ENCODE data around the gene RGL2. TPM values are rescaled to one million over a fixed set of nuclear protein-coding genes. Genes with fewer than 3 reads are reported as not detected.
A peak's percentile ranks its signal among the peaks of the same experiment; 100 is the strongest.

The RGL2 gene
- total and polyA plus RNA-seq, 2 of the 13 experiments (the other 11 are each of a cell fraction or from before 2014, with no cell fraction given) = 22.9 to 47.4 TPM

DNA sequence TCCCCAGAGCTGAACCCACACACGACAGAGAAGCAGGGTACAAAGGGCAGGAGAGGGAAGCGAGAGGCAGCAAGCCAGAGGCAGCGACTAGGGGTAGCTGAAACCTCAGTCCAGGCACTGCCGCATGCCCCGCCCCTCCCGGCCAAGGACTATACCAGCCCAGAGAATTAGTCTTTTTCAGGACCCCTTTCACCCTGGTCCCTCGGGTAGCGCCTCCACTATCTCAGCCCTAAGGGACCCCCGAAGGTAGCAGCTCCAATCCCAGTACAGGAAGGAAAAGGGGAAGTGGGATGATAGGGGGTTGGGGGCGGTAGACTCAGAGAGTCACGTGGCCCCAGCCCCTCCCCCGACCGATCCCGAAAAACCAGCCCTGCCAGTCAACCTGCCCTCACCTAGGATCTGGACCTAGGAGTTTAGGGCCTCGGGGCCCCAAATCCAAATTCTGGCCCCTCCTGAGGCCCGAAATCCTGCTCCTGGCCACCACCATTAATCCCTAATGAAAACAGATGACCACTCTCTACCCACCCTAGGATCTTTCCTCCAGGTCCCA is 1.3 kb downstream of the RGL2 start (continued):
- peak; percentile 15; the same call in 1 of the 2 replicates for TF ChIP-seq PRDM15 (CRISPR knock-in tag; IDR thresholded peaks at IDR 0.05)
- TF ChIP-seq ZNF572 (CRISPR knock-in tag; IDR thresholded peaks at IDR 0.05) = peak; percentile 53; the same call in 1 of the 2 replicates
- TF ChIP-seq CREM (IDR thresholded peaks at IDR 0.05) = no peak
- no peak for TF ChIP-seq CREM (CRISPR knock-in tag; IDR thresholded peaks at IDR 0.05)
- TF ChIP-seq ASH2L (IDR thresholded peaks at IDR 0.05; ENCODE audit: insufficient read length, low read depth, low read length) = peak; percentile 26
- peak; percentile 18; the same call in 1 of the 2 replicates for TF ChIP-seq HNF4G (IDR thresholded peaks at IDR 0.05; ENCODE audit: borderline replicate concordance, low read depth, low read length)
- TF ChIP-seq HNF4G (CRISPR knock-in tag; IDR thresholded peaks at IDR 0.05; ENCODE audit: borderline replicate concordance, low read depth) = no peak
- 0 out of 2 replicates have a peak, but pooled peaks have one; percentile 84 for TF ChIP-seq ZNF33B (CRISPR knock-in tag; IDR thresholded peaks at IDR 0.05)
- 0 out of 2 replicates have a peak, but pooled peaks have one; percentile 33 for TF ChIP-seq MYPOP (CRISPR knock-in tag; IDR thresholded peaks at IDR 0.05)
- 0 out of 2 replicates have a peak, but pooled peaks have one; percentile 28 for TF ChIP-seq ZNF343 (CRISPR knock-in tag; IDR thresholded peaks at IDR 0.05)
- TF ChIP-seq, protein P1, sequence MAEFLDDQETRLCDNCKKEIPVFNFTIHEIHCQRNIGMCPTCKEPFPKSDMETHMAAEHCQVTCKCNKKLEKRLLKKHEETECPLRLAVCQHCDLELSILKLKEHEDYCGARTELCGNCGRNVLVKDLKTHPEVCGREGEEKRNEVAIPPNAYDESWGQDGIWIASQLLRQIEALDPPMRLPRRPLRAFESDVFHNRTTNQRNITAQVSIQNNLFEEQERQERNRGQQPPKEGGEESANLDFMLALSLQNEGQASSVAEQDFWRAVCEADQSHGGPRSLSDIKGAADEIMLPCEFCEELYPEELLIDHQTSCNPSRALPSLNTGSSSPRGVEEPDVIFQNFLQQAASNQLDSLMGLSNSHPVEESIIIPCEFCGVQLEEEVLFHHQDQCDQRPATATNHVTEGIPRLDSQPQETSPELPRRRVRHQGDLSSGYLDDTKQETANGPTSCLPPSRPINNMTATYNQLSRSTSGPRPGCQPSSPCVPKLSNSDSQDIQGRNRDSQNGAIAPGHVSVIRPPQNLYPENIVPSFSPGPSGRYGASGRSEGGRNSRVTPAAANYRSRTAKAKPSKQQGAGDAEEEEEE (CRISPR knock-in tag; IDR thresholded peaks at IDR 0.05; ENCODE audit: borderline replicate concordance) = 0 out of 2 replicates have a peak, but pooled peaks have one; percentile 33
- peak; percentile 1; the same call in 1 of the 2 replicates for TF ChIP-seq PHF20 (CRISPR knock-in tag; IDR thresholded peaks at IDR 0.05)
- TF ChIP-seq AGO1 (IDR thresholded peaks at IDR 0.05; ENCODE audit: low read depth, low read length, poor library complexity, severe bottlenecking) = peak; percentile 47
- TF ChIP-seq XBP1 (CRISPR knock-in tag; IDR thresholded peaks at IDR 0.05) = no peak
- TF ChIP-seq CBX2 (IDR thresholded peaks at IDR 0.05; ENCODE audit: low read depth, low read length) = no peak
- 0 out of 2 replicates have a peak, but pooled peaks have one; percentile 31 for TF ChIP-seq CBX2 (CRISPR knock-in tag; IDR thresholded peaks at IDR 0.05; ENCODE audit: low read depth)
- TF ChIP-seq, protein P2, sequence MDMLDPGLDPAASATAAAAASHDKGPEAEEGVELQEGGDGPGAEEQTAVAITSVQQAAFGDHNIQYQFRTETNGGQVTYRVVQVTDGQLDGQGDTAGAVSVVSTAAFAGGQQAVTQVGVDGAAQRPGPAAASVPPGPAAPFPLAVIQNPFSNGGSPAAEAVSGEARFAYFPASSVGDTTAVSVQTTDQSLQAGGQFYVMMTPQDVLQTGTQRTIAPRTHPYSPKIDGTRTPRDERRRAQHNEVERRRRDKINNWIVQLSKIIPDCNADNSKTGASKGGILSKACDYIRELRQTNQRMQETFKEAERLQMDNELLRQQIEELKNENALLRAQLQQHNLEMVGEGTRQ (IDR thresholded peaks at IDR 0.05; ENCODE audit: low read depth, low read length) = peak; percentile 76
- TF ChIP-seq, protein P2 (CRISPR knock-in tag; IDR thresholded peaks at IDR 0.05; ENCODE audit: borderline replicate concordance) = peak; percentile 92; the same call in 1 of the 2 replicates
- TF ChIP-seq ZNF550 (CRISPR knock-in tag; IDR thresholded peaks at IDR 0.05; ENCODE audit: borderline replicate concordance) = no peak

Measured in HepG2 (cell line).